Measurements from ENCODE around the gene EIF5B. TPM values are rescaled to one million over a fixed set of nuclear protein-coding genes. Genes with fewer than 3 reads are reported as not detected.
A peak's percentile ranks its signal among the peaks of the same experiment; 100 is the strongest.
"Not testable (repeated sequence)": the region's sequence is repeated elsewhere in the genome, so short reads cannot be mapped to it uniquely, and the experiment has no call there.

EIF5B gene
- total RNA-seq, 4 donors from 2014 or later = 28.8 to 47.4 (median 42.3) TPM

DNA sequence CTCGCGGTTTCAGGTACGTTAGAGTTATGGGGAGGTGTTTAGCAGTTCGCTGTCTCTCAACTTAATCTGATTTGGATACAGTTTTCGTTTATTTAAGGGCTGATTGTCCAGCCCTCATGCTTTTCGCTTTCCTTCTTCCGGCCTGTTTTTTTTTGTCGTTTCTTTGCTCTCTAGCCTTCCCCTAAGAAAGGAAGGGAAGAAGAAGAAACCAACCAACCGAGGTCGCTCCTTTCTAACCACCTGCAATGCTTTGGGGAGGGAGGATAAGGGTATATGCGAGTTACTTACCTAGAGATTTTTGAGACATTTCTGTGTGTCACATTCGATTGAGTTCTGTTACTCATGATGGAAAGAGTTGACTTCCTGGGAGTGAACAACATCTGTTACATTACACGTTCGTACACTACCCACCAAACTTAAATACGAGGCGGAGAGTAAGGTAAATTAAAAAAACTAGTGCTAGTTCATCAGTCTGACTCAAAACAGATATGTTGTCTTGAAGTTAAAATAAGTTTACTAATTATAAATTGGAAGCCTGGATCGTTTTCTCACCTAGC lies 918 bp downstream of the EIF5B start:
- no peaks in the 10 kb centered on the region for H3K27me3 ChIP-seq
- peaks cover 0 to under 1% (median 0%) of the 10 kb centered on the region in 3 donors for H3K36me3 ChIP-seq
- no peaks in the 10 kb centered on the region for H3K9me3 ChIP-seq
- TF ChIP-seq, protein P1, sequence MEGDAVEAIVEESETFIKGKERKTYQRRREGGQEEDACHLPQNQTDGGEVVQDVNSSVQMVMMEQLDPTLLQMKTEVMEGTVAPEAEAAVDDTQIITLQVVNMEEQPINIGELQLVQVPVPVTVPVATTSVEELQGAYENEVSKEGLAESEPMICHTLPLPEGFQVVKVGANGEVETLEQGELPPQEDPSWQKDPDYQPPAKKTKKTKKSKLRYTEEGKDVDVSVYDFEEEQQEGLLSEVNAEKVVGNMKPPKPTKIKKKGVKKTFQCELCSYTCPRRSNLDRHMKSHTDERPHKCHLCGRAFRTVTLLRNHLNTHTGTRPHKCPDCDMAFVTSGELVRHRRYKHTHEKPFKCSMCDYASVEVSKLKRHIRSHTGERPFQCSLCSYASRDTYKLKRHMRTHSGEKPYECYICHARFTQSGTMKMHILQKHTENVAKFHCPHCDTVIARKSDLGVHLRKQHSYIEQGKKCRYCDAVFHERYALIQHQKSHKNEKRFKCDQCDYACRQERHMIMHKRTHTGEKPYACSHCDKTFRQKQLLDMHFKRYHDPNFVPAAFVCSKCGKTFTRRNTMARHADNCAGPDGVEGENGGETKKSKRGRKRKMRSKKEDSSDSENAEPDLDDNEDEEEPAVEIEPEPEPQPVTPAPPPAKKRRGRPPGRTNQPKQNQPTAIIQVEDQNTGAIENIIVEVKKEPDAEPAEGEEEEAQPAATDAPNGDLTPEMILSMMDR (IDR thresholded peaks at IDR 0.05) = no peak
- no peak for TF ChIP-seq EP300 (IDR thresholded peaks at IDR 0.05)
- no peak for TF ChIP-seq POLR2A (IDR thresholded peaks at IDR 0.05)
- H3K4me1 ChIP-seq = peaks cover 5 to 60% (median 25%) of the 10 kb centered on the region in 4 donors
- WGBS, 2 donors = 4% methylated on average over 17 of the region's 17 CpGs
- peak overlapping the region in 3 of 4 donors; percentile 89 to 95 (median 93) for H3K27ac ChIP-seq
- H3K4me3 ChIP-seq = peak overlapping the region; percentile 61 to 96 (median 79)
- DNase-seq (ENCODE audit: low spot score in 2 of 2) = no peak

- H3K4me1 ChIP-seq = peaks cover 5 to 45% (median 9%) of the 10 kb centered on the region in 4 donors
- no peak overlapping the region for H3K27ac ChIP-seq
- DNase-seq (ENCODE audit: low spot score in 2 of 2) = no peak
- TF ChIP-seq POLR2A (IDR thresholded peaks at IDR 0.05) (no peak), EP300 (IDR thresholded peaks at IDR 0.05) (no peak)
- TF ChIP-seq, protein P1 (IDR thresholded peaks at IDR 0.05) = no peak
- no peaks in the 10 kb centered on the region for H3K27me3 ChIP-seq
- WGBS, 2 donors = 75 to 81% methylated on average over 8 of the region's 8 CpGs
- H3K36me3 ChIP-seq = no peaks in the 10 kb centered on the region
- no peak overlapping the region for H3K4me3 ChIP-seq
- no peaks in the 10 kb centered on the region for H3K9me3 ChIP-seq
These were observed 3.6 kb downstream of the EIF5B start for GRCh38 chr2:99340669-99341236.

GRCh38 chr2:99342536-99342935 lies 5.3 kb downstream of the EIF5B start:
- DNase-seq (ENCODE audit: low spot score in 2 of 2) = no peak
- Histone ChIP-seq H3K27me3 (no peaks in the 10 kb centered on the region), H3K27ac (no peak overlapping the region), H3K36me3 (no peaks in the 10 kb centered on the region), H3K4me1 (peaks cover 5 to 45% (median 9%) of the 10 kb centered on the region in 4 donors), H3K4me3 (no peak overlapping the region), H3K9me3 (no peaks in the 10 kb centered on the region)
- WGBS, 2 donors = 94 to 98% methylated on average over 2 of the region's 2 CpGs
- TF ChIP-seq, protein P1 (IDR thresholded peaks at IDR 0.05) = no peak
- TF ChIP-seq POLR2A (IDR thresholded peaks at IDR 0.05) (no peak), EP300 (IDR thresholded peaks at IDR 0.05) (no peak)

GRCh38 chr2:99345446-99345845 lies 8.3 kb downstream of the EIF5B start:
- 97 to 99% methylated on average over 7 of the region's 7 CpGs for WGBS, 2 donors
- not testable (repeated sequence) for H3K9me3 ChIP-seq; DNase-seq (ENCODE audit: low spot score in 2 of 2); H3K27me3 ChIP-seq; H3K27ac ChIP-seq; H3K4me3 ChIP-seq; H3K36me3 ChIP-seq
- peaks cover 0 to 25% (median 2%) of the 10 kb centered on the region in 4 donors for H3K4me1 ChIP-seq

- Histone ChIP-seq H3K27ac (no peak overlapping the region), H3K27me3 (no peaks in the 10 kb centered on the region), H3K4me1 (peaks cover 0 to 17% (median 2%) of the 10 kb centered on the region in 4 donors), H3K4me3 (no peak overlapping the region), H3K9me3 (no peaks in the 10 kb centered on the region), H3K36me3 (no peaks in the 10 kb centered on the region)
- DNase-seq (ENCODE audit: low spot score in 2 of 2) = no peak
- TF ChIP-seq POLR2A (IDR thresholded peaks at IDR 0.05) (no peak), EP300 (IDR thresholded peaks at IDR 0.05) (no peak)
- TF ChIP-seq, protein P1 (IDR thresholded peaks at IDR 0.05) = no peak
These were observed 9.0 kb downstream of the EIF5B start for GRCh38 chr2:99346218-99346617.

All from tibial nerve (tissue), 4 donors.